ENCODE measurements around the gene FRMPD1. TPM values are rescaled to one million over a fixed set of nuclear protein-coding genes. Genes with fewer than 3 reads are reported as not detected.

Gene FRMPD1
- total RNA-seq, 4 donors from 2014 or later: 12.9 to 23.9 (median 16.2) TPM

- no peak for DNase-seq (ENCODE audit: low spot score in 2 of 2)
- intact Hi-C loops (cut with DNase I; ENCODE audit: low total_unique reads): no loop called here
- WGBS, 2 donors: 72 to 75% methylated on average over 6 of the region's 6 CpGs
Measured at GRCh38 chr9:37609735-37610397, 40.9 kb upstream of the FRMPD1 start.

DNA sequence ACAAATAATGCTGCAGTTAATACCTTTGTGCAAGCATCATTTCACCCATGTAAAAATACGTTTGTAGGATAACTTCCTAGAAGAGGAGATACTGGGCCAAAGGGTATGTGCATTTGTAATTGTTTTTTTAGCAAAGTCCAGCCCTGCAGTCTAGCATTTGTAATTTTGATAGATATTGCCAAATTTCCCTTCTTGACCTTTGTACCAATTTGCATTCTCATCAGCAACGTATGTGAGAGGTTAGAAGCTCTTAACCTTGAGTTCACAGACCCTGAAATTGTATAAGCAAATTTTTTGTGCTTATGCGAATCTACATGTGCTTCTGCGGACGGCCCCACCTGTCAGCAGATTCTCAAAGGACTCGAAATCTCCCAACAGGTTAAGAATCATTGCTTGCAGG lies 39.7 kb upstream of the FRMPD1 start:
- DNase-seq (ENCODE audit: low spot score in 2 of 2): no peak
- 78 to 83% methylated on average over 6 of the region's 6 CpGs for WGBS, 2 donors
- no peak overlapping the region for H3K4me3 ChIP-seq (ENCODE audit: low read depth, poor library complexity, severe bottlenecking)
- intact Hi-C loops (cut with DNase I; ENCODE audit: low total_unique reads): no loop called here
- TF ChIP-seq, protein P1, sequence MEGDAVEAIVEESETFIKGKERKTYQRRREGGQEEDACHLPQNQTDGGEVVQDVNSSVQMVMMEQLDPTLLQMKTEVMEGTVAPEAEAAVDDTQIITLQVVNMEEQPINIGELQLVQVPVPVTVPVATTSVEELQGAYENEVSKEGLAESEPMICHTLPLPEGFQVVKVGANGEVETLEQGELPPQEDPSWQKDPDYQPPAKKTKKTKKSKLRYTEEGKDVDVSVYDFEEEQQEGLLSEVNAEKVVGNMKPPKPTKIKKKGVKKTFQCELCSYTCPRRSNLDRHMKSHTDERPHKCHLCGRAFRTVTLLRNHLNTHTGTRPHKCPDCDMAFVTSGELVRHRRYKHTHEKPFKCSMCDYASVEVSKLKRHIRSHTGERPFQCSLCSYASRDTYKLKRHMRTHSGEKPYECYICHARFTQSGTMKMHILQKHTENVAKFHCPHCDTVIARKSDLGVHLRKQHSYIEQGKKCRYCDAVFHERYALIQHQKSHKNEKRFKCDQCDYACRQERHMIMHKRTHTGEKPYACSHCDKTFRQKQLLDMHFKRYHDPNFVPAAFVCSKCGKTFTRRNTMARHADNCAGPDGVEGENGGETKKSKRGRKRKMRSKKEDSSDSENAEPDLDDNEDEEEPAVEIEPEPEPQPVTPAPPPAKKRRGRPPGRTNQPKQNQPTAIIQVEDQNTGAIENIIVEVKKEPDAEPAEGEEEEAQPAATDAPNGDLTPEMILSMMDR (IDR thresholded peaks at IDR 0.05): no peak
- no peak for TF ChIP-seq POLR2A (IDR thresholded peaks at IDR 0.05)

More at GRCh38 chr9:37609735-37610397, 40.9 kb upstream of the FRMPD1 start:
- TF ChIP-seq POLR2A (IDR thresholded peaks at IDR 0.05): no peak
- TF ChIP-seq, protein P1 (IDR thresholded peaks at IDR 0.05): no peak
- no peak overlapping the region for H3K4me3 ChIP-seq (ENCODE audit: low read depth, poor library complexity, severe bottlenecking)

DNA sequence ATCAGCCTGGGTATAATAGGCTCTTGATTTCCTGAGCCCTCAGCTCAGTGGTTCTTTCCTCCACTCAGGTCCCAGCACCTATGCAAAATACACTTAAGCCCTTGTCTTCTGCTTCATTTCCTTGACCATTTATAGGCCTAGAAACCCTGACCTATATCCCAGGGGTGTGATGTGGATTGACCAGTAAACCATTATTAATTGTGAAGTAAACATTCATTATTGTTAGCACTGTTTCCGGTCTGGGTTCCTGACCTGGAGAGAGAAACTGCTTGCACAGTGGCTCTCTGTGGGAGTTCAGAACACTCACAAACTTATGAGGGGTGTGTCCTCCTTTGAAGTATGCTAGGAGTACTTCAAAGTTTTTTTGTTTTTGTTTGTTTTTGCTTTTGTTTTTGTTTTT lies 38.8 kb upstream of the FRMPD1 start:
- WGBS, 2 donors: 70 to 94% methylated on average over 1 of the region's 1 CpG
- intact Hi-C loops (cut with DNase I; ENCODE audit: low total_unique reads): no loop called here
- no peak for DNase-seq (ENCODE audit: low spot score in 2 of 2)
- no peak for TF ChIP-seq POLR2A (IDR thresholded peaks at IDR 0.05)
- TF ChIP-seq, protein P1 (IDR thresholded peaks at IDR 0.05): no peak
- no peak overlapping the region for H3K4me3 ChIP-seq (ENCODE audit: low read depth, poor library complexity, severe bottlenecking)

- intact Hi-C loops (cut with DNase I; ENCODE audit: low total_unique reads): no loop called here
- 87 to 96% methylated on average over 2 of the region's 2 CpGs for WGBS, 2 donors
- TF ChIP-seq, protein P1 (IDR thresholded peaks at IDR 0.05): no peak
- no peak overlapping the region for H3K4me3 ChIP-seq (ENCODE audit: low read depth, poor library complexity, severe bottlenecking)
- DNase-seq (ENCODE audit: low spot score in 2 of 2): no peak
Measured at GRCh38 chr9:37617161-37617560, 33.6 kb upstream of the FRMPD1 start.

DNA sequence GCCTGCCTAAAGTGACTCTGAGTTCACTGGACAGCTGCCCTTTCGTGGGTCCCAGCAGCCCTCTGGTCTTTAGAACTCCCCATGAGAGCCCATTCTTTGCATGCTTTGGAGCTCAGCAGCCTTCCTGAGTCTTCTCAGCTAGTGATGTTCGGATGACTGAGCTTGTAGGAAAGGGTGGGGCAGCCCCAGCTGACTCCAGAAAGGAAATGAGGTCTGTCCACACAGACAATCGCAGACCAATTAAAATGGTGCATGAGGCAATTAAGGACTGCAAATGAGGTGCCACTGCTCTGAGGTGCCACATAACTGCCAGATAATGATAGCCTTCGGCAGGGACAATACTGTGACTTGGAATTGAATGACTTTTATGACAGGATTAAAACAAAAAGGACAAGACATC lies 32.9 kb upstream of the FRMPD1 start:
- WGBS, 2 donors: 41 to 57% methylated on average over 4 of the region's 4 CpGs
- intact Hi-C loops (cut with DNase I; ENCODE audit: low total_unique reads): no loop called here
- TF ChIP-seq, protein P1 (IDR thresholded peaks at IDR 0.05): no peak
- TF ChIP-seq POLR2A (IDR thresholded peaks at IDR 0.05): no peak
- H3K4me3 ChIP-seq (ENCODE audit: low read depth, poor library complexity, severe bottlenecking): no peak overlapping the region
- no peak for DNase-seq (ENCODE audit: low spot score in 2 of 2)

DNA sequence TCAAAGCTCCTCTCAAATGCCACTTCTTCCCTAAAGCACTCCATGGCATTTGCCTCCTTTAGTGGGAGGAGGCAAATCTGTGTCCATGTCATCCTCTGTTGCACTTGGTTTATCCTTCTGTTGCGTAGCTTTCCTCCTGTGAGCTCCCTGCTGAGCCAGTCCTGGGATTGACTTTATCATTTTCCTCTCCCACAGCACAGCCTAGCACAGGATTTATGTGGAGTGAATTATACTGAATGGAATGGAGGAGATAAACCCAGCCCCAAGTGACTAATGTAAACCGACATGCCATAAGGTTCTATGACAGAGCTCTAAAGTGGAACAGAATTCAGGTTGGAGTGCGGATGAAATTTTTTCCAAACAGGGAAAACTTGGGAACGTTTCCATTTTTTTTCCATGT lies 31.9 kb upstream of the FRMPD1 start:
- no peak overlapping the region for H3K4me3 ChIP-seq (ENCODE audit: low read depth, poor library complexity, severe bottlenecking)
- DNase-seq (ENCODE audit: low spot score in 2 of 2): no peak
- TF ChIP-seq POLR2A (IDR thresholded peaks at IDR 0.05): no peak
- TF ChIP-seq, protein P1 (IDR thresholded peaks at IDR 0.05): no peak
- intact Hi-C loops (cut with DNase I; ENCODE audit: low total_unique reads): no loop called here
- WGBS, 2 donors: 88 to 95% methylated on average over 4 of the region's 4 CpGs
